Measurements from ENCODE around the gene TP63. TPM values are rescaled to one million over a fixed set of nuclear protein-coding genes. Genes with fewer than 3 reads are reported as not detected.
"Not testable (repeated sequence)": the region's sequence is repeated elsewhere in the genome, so short reads cannot be mapped to it uniquely, and the experiment has no call there.

TP63 gene
- under 1 TPM in 1 of 3 donors, not detected in 2; 0.54 TPM for total RNA-seq

- peak within 1 kb of the TSS; percentile 49 for H3K4me3 Mint-ChIP-seq
These were observed at the start of gene TP63 for GRCh38 chr3:189631373-189631408. Gene TP63 (plus strand): TSS chr3:189631389. CDS start chr3:189631516, 127 bp downstream.

DNA sequence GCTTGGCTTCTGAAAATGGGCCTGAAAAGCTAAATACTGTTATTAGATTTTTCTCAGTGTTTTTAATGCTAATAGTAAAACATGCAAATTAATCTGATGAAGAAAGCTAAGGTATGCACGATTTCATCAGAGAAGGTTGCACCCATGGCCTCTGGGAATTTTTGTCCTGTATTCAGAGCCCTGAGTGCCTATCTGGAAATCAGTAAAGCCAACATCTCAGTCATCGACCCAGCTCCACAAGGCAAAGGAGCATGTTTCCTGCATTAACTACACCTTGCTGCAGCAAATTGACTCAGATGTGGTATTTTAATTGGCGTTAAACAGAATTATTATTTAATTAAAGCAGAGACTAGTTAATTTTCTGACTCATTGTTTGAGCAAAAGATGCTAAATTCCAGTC lies 49.0 kb upstream of the TP63 start:
- no peaks in the 10 kb centered on the region for H3K36me3 Mint-ChIP-seq (ENCODE audit: insufficient read depth)
- no peaks in the 10 kb centered on the region for H3K27me3 Mint-ChIP-seq (ENCODE audit: low read depth)
- no peak overlapping the region for H3K4me3 Mint-ChIP-seq
- H3K9me3 Mint-ChIP-seq, result no peaks in the 10 kb centered on the region
- no peak for DNase-seq
- no peak for ATAC-seq
- peaks cover 12% of the 10 kb centered on the region for H3K4me1 Mint-ChIP-seq (ENCODE audit: low read depth)

More at GRCh38 chr3:189631373-189631408, at the start of gene TP63:
- Mint-ChIP-seq H3K36me3 (ENCODE audit: insufficient read depth) (no peaks in the 10 kb centered on the region), H3K9me3 (no peaks in the 10 kb centered on the region), H3K27me3 (ENCODE audit: low read depth) (no peaks in the 10 kb centered on the region), H3K4me1 (ENCODE audit: low read depth) (peaks cover 17% of the 10 kb centered on the region)
- no peak for ATAC-seq
- DNase-seq, result no peak

GRCh38 chr3:189584645-189585044 lies 46.5 kb upstream of the TP63 start:
- H3K4me3 Mint-ChIP-seq, result no peak overlapping the region
- DNase-seq (no peak), ATAC-seq (no peak)
- H3K27me3 Mint-ChIP-seq (ENCODE audit: low read depth), result no peaks in the 10 kb centered on the region
- no peaks in the 10 kb centered on the region for H3K9me3 Mint-ChIP-seq
- H3K36me3 Mint-ChIP-seq (ENCODE audit: insufficient read depth), result no peaks in the 10 kb centered on the region
- H3K4me1 Mint-ChIP-seq (ENCODE audit: low read depth), result peaks cover 16% of the 10 kb centered on the region

DNA sequence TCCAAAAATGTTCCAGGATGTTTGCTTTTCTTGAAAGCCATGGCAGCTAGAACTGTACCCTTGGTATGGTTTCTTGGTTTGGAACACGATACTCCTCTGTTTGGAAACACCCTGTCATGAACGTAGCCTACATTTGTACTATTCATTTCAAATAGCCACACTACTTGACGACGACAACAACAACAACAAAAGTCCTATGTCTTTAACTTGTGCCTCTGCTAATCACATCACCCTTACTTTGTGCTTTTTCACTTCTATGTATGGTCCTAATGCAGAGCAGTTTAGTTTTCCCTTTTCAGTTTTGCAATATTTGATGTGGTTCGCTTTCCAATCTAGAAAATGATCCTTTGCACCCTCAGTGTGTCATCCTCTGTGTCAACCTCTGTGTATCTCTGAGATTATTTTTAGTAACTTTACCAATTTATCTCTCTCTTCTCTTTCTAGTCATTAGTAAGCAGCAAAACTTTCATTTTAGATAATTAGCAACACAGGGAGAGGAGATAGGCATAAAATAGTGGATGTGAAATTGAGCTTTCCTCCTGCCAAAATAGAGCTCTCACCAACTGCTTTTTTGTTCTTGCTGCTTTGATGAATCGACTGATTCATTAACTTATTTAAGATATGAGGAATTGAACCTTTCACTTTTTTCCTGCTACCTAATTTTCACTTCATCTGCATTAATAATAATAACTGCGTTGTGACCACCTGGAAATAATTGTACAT lies 44.1 kb upstream of the TP63 start:
- DNase-seq (no peak), ATAC-seq (peak; percentile 86 to 90)
- Mint-ChIP-seq H3K9me3 (peaks cover 4% of the 10 kb centered on the region), H3K4me1 (ENCODE audit: low read depth) (peaks cover 16% of the 10 kb centered on the region), H3K4me3 (no peak overlapping the region), H3K27me3 (ENCODE audit: low read depth) (no peaks in the 10 kb centered on the region), H3K36me3 (ENCODE audit: insufficient read depth) (peaks cover 2% of the 10 kb centered on the region)

GRCh38 chr3:189587664-189588040 lies 43.5 kb upstream of the TP63 start:
- no peak overlapping the region for H3K4me3 Mint-ChIP-seq
- DNase-seq (no peak), ATAC-seq (no peak)
- H3K9me3 Mint-ChIP-seq, result peaks cover 4% of the 10 kb centered on the region
- H3K4me1 Mint-ChIP-seq (ENCODE audit: low read depth), result peaks cover 16% of the 10 kb centered on the region
- no peaks in the 10 kb centered on the region for H3K27me3 Mint-ChIP-seq (ENCODE audit: low read depth)
- peaks cover 2% of the 10 kb centered on the region for H3K36me3 Mint-ChIP-seq (ENCODE audit: insufficient read depth)

DNA sequence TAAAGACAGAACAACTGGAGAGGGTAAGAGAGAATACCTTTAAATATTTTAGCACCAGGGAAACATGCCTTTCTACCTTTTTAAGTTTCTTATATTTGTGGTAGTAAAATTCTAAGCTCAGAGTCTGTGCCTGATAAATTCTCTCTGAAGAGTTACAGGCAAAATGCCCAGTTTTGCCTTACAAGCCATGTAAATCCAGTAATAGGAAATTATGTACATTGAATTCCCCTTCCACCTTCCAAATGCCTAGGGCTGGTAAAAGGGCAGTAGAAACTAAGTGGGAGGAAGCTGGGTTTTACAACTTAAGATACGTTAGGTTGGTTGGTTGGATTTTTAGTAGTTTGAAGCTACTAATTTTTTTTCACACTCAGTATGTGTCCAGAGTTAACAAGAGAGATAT lies 43.1 kb upstream of the TP63 start:
- H3K9me3 Mint-ChIP-seq, result peaks cover 4% of the 10 kb centered on the region

GRCh38 chr3:189588475-189589178 lies 42.6 kb upstream of the TP63 start:
- Mint-ChIP-seq H3K4me1 (ENCODE audit: low read depth) (peaks cover 16% of the 10 kb centered on the region), H3K36me3 (ENCODE audit: insufficient read depth) (peaks cover 2% of the 10 kb centered on the region), H3K27me3 (ENCODE audit: low read depth) (no peaks in the 10 kb centered on the region), H3K9me3 (peaks cover 4% of the 10 kb centered on the region), H3K4me3 (no peak overlapping the region)
- DNase-seq (no peak), ATAC-seq (no peak)

More for the DNA sequence above, 43.1 kb upstream of the TP63 start:
- peaks cover 2% of the 10 kb centered on the region for H3K36me3 Mint-ChIP-seq (ENCODE audit: insufficient read depth)
- DNase-seq (no peak), ATAC-seq (no peak)
- no peaks in the 10 kb centered on the region for H3K27me3 Mint-ChIP-seq (ENCODE audit: low read depth)
- H3K4me1 Mint-ChIP-seq (ENCODE audit: low read depth), result peaks cover 16% of the 10 kb centered on the region
- no peak overlapping the region for H3K4me3 Mint-ChIP-seq

- Mint-ChIP-seq H3K4me1 (ENCODE audit: low read depth) (peaks cover 16% of the 10 kb centered on the region), H3K4me3 (no peak overlapping the region), H3K27me3 (ENCODE audit: low read depth) (no peaks in the 10 kb centered on the region), H3K9me3 (peaks cover 4% of the 10 kb centered on the region), H3K36me3 (ENCODE audit: insufficient read depth) (peaks cover 2% of the 10 kb centered on the region)
- ATAC-seq, result no peak
- DNase-seq, result no peak
These were observed 42.0 kb upstream of the TP63 start for GRCh38 chr3:189589179-189589569.

DNA sequence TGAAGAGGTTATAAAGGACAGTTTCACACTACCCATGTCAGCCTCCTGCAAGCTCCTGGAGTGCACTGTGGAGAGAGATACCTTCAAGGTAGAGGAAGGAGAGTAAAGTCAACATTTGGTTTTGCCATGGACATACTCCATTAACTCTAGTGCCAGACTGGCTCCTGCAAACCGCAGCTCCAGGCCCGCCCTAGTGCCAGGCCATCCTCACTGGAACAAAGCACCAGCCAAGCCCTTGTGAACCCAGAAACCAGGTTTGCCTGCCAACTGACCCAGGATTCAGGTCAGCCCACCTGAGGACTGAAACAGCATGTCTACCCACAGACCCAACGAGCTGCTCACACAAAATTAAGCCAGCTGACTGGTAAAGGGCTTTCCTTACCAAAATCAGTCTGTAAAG lies 41.0 kb upstream of the TP63 start:
- Mint-ChIP-seq H3K4me3 (no peak overlapping the region), H3K27me3 (ENCODE audit: low read depth) (no peaks in the 10 kb centered on the region), H3K36me3 (ENCODE audit: insufficient read depth) (peaks cover 2% of the 10 kb centered on the region), H3K4me1 (ENCODE audit: low read depth) (peaks cover 16% of the 10 kb centered on the region), H3K9me3 (peaks cover 4% of the 10 kb centered on the region)
- ATAC-seq, result no peak
- DNase-seq, result no peak

DNA sequence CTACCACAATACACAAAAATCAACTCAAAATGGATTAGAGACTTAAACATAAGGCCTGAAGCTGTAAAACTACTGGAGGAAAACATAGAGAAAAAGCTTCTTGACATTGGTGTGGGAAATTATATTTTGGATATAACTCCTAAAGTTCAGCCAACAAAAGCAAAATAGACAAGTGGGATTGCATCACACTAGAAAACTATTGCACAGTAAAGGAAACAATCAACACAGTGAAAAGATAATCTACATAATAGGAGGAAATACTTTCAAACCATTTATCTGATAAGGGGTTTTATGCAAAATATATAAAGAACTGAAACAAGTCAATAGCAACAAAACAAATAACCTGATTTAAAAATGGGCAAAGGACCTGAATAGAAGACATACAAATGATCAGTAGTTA lies 37.6 kb upstream of the TP63 start:
- Mint-ChIP-seq H3K9me3 (peaks cover 4% of the 10 kb centered on the region), H3K27me3 (ENCODE audit: low read depth) (no peaks in the 10 kb centered on the region)
- no peak for ATAC-seq

DNA sequence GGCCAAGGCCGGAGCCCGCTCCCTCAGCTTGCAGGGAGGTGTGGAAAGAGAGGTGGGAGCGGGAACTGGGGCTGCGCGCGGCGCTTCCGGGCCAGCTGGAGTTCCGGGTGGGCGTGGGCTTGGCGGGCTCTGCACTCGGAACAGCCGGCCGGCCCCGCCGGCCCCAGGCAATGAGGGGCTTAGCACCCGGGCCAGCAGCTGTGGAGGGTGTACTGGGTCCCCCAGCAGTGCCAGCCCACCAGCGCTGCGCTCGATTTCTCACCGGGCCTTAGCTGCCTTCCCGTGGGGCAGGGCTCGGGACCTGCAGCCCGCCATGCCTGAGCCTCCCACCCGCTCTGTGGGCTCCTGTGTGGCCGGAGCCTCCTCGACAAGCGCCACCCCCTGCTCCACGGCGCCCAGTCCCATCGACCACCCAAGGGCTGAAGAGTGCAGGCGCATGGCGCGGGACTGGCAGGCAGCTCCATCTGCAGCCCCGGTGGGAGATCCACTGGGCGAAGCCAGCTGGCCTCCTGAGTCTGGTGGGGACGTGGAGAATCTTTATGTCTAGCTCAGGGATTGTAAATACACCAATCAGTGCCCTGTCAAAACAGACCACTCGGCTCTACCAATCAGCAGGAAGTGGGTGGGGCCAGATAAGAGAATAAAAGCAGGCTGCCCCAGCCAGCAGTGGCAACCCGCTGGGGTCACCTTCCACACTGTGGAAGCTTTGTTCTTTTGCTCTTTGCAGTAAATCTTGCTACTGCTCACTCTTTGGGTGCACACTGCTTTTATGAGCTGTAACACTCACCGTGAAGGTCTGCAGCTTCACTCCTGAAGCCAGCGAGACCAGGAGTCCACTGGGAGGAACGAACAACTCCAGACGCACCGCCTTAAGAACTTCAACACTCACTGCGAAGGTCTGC lies 34.9 kb upstream of the TP63 start:
- H3K36me3 Mint-ChIP-seq (ENCODE audit: insufficient read depth); DNase-seq; ATAC-seq; H3K4me3 Mint-ChIP-seq; H3K9me3 Mint-ChIP-seq; H3K4me1 Mint-ChIP-seq (ENCODE audit: low read depth); H3K27me3 Mint-ChIP-seq (ENCODE audit: low read depth): not testable (repeated sequence)

More for the DNA sequence above, 37.6 kb upstream of the TP63 start:
- Mint-ChIP-seq H3K4me1 (ENCODE audit: low read depth) (no peaks in the 10 kb centered on the region), H3K36me3 (ENCODE audit: insufficient read depth) (peaks cover 2% of the 10 kb centered on the region), H3K4me3 (no peak overlapping the region)
- DNase-seq, result no peak

DNA sequence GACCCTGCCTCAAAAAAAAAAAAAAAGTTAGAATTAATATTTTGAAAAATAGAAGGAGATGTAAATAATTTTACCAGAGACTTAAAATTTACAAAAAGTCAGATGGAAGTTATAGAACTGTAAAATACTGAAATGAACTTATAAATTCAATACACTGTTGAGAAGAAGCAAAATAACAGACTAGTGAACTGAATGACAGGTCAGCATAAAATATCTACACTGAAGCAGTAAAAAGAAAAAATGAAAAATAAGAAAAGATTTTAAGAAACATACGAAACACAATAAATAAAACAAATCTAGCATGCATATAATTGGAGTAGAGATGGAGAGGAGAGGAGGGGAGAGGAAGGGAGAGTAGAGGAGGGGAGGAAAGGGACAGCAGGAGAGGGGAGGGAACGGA lies 33.3 kb upstream of the TP63 start:
- no peaks in the 10 kb centered on the region for H3K27me3 Mint-ChIP-seq (ENCODE audit: low read depth)
- H3K4me1 Mint-ChIP-seq (ENCODE audit: low read depth), result peaks cover 2% of the 10 kb centered on the region
- H3K4me3 Mint-ChIP-seq, result no peak overlapping the region
- no peaks in the 10 kb centered on the region for H3K9me3 Mint-ChIP-seq
- DNase-seq (no peak), ATAC-seq (no peak)
- no peaks in the 10 kb centered on the region for H3K36me3 Mint-ChIP-seq (ENCODE audit: insufficient read depth)

DNA sequence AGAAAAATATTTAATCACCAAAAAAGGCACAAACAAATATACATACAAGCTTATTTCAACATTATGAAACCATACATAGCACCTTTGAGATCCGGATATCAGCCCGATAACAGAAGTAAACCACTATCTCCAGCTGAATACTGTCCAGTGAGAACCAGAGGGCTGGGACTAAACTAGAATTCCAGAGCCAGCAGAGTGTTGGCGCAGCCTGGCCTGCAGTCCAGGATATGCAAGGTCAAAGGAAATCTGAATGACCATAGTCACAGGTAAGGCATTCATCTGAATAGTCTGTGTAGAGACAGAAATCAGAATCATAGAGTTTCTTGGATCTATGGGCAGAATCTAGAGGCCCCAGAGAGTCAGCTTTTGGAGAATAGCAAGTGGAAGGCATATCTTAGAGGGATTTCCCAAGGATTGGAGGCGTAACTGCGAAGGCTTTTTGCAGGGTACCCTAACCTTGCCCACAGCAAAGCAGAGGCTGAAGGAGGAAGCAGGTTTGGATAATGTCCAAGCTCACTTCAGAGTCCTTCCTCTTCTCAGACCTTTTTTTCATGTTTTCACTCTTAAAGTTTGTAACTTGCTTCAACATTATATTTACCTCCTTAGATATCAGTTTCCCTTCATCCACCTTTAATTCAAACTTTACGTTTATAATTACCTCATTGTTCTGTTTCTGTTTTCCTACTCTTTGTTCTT lies 32.5 kb upstream of the TP63 start:
- DNase-seq, result no peak

DNA sequence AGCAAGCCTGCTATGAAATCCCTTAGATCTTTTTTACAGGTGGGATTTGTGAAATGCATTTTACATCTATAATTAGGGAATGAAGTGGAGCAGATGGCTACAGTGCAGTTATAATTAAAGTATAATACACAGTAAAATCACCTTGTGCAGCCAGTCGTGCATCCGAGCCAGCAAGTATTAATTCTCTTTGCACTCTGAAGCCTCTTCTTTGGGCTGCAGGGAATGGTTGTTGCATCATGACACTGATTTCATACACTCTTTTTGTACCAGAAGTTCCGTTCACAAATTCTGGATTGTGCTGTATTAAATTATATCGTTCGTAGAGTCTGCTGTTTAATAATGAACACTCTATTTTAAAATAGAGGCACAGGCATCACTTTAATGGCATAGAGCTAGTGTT lies 28.7 kb upstream of the TP63 start:
- no peaks in the 10 kb centered on the region for H3K27me3 Mint-ChIP-seq (ENCODE audit: low read depth)
- ATAC-seq (no peak), DNase-seq (no peak)
- no peaks in the 10 kb centered on the region for H3K36me3 Mint-ChIP-seq (ENCODE audit: insufficient read depth)
- peaks cover 2% of the 10 kb centered on the region for H3K4me1 Mint-ChIP-seq (ENCODE audit: low read depth)
- H3K9me3 Mint-ChIP-seq, result peaks cover 8% of the 10 kb centered on the region
- H3K4me3 Mint-ChIP-seq, result no peak overlapping the region

More for the DNA sequence above, 32.5 kb upstream of the TP63 start:
- H3K36me3 Mint-ChIP-seq (ENCODE audit: insufficient read depth), result no peaks in the 10 kb centered on the region
- no peak overlapping the region for H3K4me3 Mint-ChIP-seq
- no peaks in the 10 kb centered on the region for H3K9me3 Mint-ChIP-seq
- peaks cover 2% of the 10 kb centered on the region for H3K4me1 Mint-ChIP-seq (ENCODE audit: low read depth)
- H3K27me3 Mint-ChIP-seq (ENCODE audit: low read depth), result no peaks in the 10 kb centered on the region
- ATAC-seq, result no peak

All from activated T-cell treated with anti-CD3 and anti-CD28 coated beads, Interleukin-2, amount 50 U/mL, for 4 hours (primary cell).